Measurements from ENCODE around the gene IFT74. TPM values are rescaled to one million over a fixed set of nuclear protein-coding genes. Genes with fewer than 3 reads are reported as not detected.

IFT74 gene
- 10 to 100 TPM; 33.4 to 47.1 (median 37.2) TPM for polyA plus RNA-seq (ENCODE audit: insufficient read length in 3 of 3)
- long read RNA-seq, donor 1, partial matches to known transcripts, result 0 of 4 reads
- long read RNA-seq, donor 1, other reads (novel, unspliced or antisense), result 0 of 4 reads
- long read RNA-seq, donor 2, partial matches to known transcripts, result 0 of 2 reads
- long read RNA-seq, donor 2, other reads (novel, unspliced or antisense), result 0 of 2 reads
- long read RNA-seq, donor 3, transcript IFT74-201 (20 exons, 2,160 nt), result major isoform, 8 of 26 reads
- long read RNA-seq, donor 3, partial matches to known transcripts, result 10 of 26 reads
- long read RNA-seq, donor 3, other reads (novel, unspliced or antisense), result 8 of 26 reads
- long read RNA-seq, donor 4, partial matches to known transcripts, result 0 of 2 reads
- long read RNA-seq, donor 4, other reads (novel, unspliced or antisense), result 0 of 2 reads
- long read RNA-seq, donor 5, result 0 reads
- long read RNA-seq, donor 6, partial matches to known transcripts, result 0 of 4 reads
- long read RNA-seq, donor 6, other reads (novel, unspliced or antisense), result 0 of 4 reads
- long read RNA-seq, donor 7, result 0 reads
- long read RNA-seq, donor 8, partial matches to known transcripts, result 13 of 20 reads
- long read RNA-seq, donor 8, other reads (novel, unspliced or antisense), result 5 of 20 reads
- long read RNA-seq, donor 9, partial matches to known transcripts, result 0 of 3 reads
- long read RNA-seq, donor 9, other reads (novel, unspliced or antisense), result 0 of 3 reads
- long read RNA-seq, donor 10, partial matches to known transcripts, result 0 of 2 reads
- long read RNA-seq, donor 10, other reads (novel, unspliced or antisense), result 0 of 2 reads
- long read RNA-seq, donor 11, partial matches to known transcripts, result 0 of 3 reads
- long read RNA-seq, donor 11, other reads (novel, unspliced or antisense), result 0 of 3 reads
- long read RNA-seq, donor 12, partial matches to known transcripts, result 0 of 1 reads
- long read RNA-seq, donor 12, other reads (novel, unspliced or antisense), result 0 of 1 reads
- long read RNA-seq, donor 13, result 0 reads
- long read RNA-seq, donor 14, partial matches to known transcripts, result 8 of 11 reads
- long read RNA-seq, donor 14, other reads (novel, unspliced or antisense), result 0 of 11 reads
- long read RNA-seq, donor 15, result 0 reads
- long read RNA-seq, donor 16, transcript IFT74-201 (20 exons, 2,160 nt), result major isoform, 5 of 29 reads
- long read RNA-seq, donor 16, partial matches to known transcripts, result 14 of 29 reads
- long read RNA-seq, donor 16, other reads (novel, unspliced or antisense), result 10 of 29 reads

DNA sequence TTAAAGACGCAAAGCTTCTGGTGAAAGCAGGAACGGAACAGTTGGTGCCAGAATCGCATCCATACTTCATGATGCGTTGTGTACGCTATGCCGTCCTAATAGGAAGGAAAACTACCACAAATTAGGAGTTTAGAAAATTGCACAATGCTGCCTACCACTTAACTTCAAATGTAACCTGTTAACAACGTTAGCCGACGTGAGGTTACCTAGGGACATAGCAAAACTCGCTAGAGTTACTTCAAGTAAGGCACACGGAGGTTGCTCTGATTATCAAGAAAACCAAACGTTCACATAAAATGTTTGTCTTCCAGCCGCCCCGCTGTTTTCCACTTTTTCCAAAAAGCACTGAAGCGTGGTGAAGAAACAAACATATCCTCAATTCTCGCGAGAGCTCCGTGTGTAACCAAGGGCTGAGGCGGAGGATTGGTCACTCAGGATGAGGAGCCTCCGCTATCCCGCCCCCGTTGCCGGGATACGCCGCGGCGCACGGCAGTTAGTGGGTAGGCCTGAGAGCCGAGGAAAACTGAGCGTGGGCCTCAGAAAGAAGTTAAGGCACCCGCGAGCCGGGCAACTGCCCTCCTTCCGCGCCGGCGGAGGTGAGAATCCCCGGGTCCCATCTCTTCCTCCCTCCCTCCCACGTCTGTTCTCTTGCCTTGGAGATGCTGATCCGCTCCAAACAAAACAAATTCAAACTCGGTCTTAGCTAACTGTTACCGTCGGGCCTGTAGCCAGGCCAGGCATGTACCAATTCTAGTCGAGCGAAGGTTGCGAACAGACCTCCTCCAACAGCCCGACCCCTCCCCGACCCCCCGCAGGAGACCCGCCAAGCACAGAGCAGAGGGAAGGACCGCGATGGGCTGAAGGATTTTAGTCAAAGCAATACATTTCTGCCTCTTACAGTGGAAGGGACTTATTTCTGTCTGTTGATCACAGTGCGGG is at the start of gene IFT74:
IFT74 (plus strand) TSS at position 492 of the 939 bp plus-strand sequence. CDS start 5,556 bp downstream, outside the sequence.
- peak; percentile 97 to 99 (median 98) for DNase-seq (ENCODE audit: extremely low read depth in 1 of 11, low read depth in 9 of 11, low spot score in 4 of 11)

DNA sequence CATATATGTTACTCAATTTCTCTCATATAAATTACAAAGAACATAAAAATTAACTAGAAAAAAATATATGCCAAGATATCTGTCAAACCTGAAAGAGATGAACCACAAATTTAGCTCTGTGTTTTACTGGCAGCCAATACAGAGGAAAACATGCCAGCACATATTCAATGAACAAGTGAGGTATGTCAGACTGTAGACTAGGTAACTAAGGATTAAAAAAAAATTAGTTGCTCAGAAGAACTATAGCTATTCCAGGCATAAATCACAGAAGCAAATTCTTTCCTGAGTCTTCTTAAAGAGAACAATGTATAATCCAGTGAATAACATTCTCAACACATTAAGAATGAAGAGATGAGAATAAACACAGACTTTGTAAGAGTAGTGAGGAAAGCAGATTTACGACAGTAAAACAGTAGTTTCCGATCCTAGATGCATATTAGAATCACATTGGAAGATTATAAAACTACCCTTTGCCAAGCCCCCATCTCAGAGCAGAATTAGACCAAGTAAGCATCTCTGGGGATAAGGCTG is 43.0 kb upstream of the IFT74 start:
- DNase-seq (ENCODE audit: extremely low read depth in 1 of 11, low read depth in 9 of 11, low spot score in 4 of 11), result no peak

DNA sequence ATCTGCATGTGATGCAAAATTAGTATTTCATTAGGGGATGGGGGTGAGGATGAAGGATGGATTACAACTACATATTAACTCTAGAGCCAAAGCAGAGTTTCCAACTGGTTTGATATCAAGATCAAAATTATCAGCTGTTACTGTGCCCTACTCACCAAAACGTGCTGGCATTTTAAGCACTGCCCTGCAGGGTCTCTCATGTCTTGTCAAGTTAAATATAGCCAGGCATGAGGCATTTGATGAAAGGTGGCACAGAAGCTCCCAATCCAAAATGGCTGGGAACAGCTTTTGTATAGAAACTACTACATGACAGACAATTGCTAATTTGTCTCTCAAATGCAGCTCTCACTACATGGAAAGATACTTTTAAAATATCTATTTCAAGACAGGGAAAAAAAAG is 36.5 kb upstream of the IFT74 start:
- DNase-seq (ENCODE audit: extremely low read depth in 1 of 11, low read depth in 9 of 11, low spot score in 4 of 11), result no peak

DNA sequence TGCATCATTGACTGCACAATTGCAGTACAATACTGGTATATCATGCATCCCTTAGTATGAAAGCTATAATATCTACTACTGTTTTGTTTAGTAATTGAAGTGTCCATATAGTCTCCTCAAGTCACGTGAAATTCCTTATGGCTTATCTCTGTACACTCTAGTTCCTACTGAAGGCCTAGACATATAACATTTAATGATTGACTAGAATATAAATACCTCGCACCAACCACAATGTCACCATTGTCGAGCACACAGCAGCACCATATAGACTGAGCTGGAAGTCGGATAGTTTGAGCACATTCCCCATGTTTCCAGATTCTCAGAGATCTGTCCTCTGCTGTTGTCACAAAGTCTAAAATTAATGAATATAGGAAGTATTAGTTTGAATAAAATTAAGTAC is 30.6 kb upstream of the IFT74 start:
- DNase-seq (ENCODE audit: extremely low read depth in 1 of 11, low read depth in 9 of 11, low spot score in 4 of 11), result no peak

DNA sequence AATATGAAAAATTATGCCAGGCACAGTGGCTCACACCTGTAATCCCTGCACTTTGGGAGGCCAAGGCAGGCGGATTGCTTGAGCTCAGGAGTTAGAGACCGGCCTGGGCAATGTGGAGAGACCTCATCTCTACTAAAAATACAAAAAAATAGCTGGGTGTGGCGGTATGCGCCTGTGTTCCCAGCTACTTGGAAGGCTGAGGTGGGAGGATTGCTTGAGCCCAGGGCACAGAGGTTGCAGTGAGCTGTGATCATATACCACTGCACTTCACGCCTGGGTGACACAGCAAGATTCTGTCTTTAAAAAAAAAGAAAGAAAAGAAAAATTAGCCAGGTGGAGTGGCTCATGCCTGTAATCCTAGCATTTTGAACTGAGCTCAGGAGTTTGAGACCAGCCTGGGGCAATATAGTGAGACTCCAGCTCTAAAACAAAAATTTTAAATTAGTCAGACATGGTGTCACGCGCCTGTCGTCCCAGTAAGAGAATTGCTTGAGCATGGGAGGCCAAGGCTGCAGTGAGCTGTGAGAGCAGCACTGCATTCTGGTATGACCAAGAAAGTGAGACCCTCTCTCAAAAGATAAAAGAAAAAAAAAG is 27.2 kb upstream of the IFT74 start:
- peak in 1 of 11 donors; percentile 1 for DNase-seq (ENCODE audit: extremely low read depth in 1 of 11, low read depth in 9 of 11, low spot score in 4 of 11)

DNA sequence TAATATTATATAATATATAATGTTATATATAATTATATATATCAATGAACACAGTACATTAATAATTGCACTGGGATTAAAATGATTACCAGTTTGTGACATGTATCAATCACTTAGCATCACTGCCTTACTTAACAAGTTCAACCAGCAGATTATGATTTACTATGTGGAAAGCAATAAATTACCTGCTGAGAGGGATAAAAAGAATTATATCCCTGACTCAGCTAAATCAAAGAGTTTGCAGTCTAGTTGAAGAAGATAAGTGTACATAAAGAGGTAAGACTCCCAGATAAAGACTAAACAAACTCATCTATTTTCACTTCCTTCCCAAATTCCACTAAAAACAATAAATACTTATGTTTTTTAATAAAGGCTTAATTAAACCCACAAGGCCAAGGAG is 20.4 kb upstream of the IFT74 start:
- DNase-seq (ENCODE audit: extremely low read depth in 1 of 11, low read depth in 9 of 11, low spot score in 4 of 11), result no peak

DNA sequence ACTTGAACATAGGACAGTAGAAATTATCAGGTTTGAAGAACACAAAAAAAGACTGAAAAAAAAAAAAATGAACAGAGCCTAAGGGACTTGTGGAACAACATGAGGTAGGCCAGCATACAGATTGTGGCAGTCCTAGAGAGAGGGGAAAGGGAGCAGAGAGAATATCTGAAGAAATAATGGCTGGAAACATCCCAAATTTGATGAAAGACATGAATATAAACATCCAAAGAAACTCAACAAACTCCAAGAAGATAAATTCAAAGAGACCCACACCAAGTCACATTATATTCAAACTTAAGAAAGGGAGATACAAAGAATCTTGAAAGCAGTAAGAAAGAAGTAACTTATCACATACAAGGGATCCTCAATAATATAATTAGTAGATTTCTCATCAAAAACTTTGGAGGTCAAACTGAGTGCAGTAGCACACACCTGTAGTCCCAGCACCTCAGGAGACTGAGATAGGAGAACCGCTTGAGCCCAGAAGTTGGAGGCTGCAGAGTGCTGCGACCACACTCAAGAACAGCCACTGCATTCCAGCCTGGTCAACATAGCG is 18.3 kb upstream of the IFT74 start:
- no peak for DNase-seq (ENCODE audit: extremely low read depth in 1 of 11, low read depth in 9 of 11, low spot score in 4 of 11)

DNA sequence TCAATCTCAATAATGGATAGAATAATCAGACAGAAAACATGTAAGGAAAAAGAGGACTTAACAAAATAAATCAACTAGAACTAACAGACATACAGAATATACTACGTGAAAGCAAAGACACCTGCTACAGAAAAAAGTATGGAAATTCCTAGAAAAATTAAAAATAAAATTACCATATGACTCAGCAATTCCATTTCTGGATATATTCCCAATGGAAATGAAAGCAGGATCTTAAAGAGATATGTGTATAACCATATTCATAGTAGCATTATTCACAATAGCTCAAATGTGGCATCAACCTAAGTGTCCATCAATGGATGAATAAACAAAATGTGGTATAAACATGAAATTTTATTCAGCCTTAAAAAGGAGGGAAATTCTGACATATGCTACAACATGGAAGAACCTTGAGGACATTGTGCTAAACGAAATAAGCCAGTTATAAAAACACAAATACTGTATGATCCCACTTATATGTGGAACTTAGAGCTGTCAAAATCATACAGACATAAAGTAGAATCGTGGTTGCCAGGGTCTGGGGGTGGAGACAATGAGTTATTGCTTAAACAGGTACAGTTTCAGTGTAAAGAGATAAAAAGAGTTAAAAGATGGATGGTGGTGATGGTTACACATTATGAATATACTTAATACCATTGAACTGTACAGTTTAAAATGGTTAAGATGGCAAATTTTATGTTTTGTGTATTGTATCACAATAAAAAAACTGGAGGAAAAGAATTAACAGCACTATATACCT is 16.1 kb upstream of the IFT74 start:
- no peak for DNase-seq (ENCODE audit: extremely low read depth in 1 of 11, low read depth in 9 of 11, low spot score in 4 of 11)

DNA sequence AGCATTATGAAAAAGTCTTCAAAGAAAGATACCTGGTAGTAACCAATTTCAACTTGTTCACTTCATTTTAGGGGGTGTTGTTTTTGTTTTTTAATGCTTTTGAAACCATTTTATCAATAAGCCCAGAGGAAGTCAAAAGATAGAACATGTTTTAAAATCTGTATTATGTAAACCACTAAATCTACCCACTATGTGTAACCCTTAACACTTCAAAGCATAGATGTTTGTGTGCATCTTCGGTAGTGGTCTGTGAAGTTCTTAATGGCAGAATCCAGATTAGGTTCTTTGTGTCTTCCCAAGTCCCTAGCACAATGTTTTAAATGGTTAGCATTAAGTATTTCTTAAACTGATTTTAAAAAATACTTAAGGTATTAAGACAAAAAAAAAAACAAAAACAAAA is 15.4 kb upstream of the IFT74 start:
- no peak for DNase-seq (ENCODE audit: extremely low read depth in 1 of 11, low read depth in 9 of 11, low spot score in 4 of 11)

DNA sequence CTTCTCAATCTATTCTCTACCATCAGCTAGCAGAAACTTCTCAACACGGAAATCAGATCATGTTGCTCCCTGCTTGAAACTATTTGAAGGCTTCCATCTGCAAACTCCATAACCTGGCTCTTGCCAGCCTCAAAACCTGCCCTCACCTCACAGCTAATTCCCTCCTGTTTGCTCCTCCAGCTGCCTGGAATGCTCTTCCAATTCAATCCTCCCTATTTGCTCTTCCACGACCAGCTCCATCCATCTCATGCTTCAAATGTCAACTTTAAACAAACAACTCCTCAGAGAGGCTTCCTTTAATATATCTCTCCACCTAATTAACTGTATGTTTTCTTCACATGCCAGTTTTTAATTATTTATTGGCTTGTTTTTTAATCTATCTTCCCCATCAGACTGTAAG is 10.6 kb upstream of the IFT74 start:
- peak in 1 of 11 donors; percentile 2 for DNase-seq (ENCODE audit: extremely low read depth in 1 of 11, low read depth in 9 of 11, low spot score in 4 of 11)

DNA sequence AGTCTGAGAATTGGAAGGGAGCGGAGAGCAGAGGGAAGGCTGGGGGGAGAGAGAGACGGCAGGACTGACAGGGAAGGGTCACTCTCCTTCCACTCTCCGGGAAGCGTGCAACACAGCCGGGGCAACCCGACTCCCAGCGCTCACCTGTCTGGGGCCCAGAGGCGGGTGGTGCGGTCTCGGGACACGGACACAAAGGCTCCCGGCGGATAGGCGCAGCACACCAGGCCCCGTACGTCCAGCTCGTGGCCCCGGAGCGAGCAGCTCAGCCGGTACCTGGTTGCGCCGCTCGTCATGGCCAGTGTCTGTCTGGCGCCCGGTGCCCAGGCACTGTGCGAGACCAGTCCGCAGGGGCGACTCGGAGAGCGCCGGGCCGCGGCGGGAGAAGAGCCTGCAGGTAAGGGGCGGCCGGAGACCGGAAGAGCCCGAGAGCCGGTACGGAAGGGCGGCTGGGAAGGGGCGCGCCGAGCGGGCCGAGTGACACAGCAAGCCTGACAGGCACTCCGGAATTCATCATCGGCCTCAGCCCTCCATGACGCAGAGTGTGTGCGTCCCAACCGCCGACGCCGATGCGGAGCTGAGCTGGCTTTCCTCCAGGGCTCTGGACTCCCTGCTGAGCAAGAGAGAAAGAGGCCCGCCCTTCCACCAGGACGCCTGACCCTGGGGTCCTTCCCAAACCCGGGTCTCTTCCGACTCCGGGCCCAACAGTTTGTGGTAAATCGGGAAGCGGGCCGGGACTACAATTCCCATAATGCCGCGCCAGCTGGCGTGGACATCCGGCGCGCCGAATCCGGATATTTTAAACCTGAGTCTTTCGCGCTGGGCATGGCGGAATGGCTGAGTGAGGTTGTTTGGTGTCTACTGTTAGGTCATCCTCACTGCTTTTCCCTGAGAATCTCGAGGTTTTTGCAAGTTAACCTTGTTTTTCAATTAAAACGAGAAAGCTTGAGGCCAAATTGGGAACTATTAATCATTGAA is 9.2 kb upstream of the IFT74 start, which contains the start of gene PLAA:
PLAA (minus strand) TSS at position 490 of the 975 bp plus-strand sequence; CDS start at position 293, 197 bp downstream.
- peak; percentile 73 to 90 (median 87) for DNase-seq (ENCODE audit: extremely low read depth in 1 of 11, low read depth in 9 of 11, low spot score in 4 of 11)

DNA sequence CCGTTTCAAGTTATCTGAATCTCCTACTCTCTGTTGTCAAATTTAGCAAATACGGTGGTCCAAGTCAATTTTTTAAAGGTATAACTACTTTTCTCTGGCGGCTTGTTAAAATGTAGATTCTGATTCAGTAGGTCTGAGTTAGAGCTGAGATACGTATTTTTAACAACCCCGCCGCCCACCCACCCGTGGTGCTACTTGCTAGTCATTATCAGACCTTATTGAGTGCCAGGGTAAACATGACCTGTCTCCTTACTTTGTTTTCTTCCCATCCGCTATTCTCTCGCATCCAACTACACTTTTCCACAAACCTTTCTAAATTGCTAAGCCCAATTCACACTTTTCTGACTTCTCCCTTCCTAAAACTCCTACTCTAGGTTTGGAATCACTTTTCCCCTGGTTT is 8.5 kb upstream of the IFT74 start:
- DNase-seq (ENCODE audit: extremely low read depth in 1 of 11, low read depth in 9 of 11, low spot score in 4 of 11), result peak in 1 of 11 donors; percentile 2

DNA sequence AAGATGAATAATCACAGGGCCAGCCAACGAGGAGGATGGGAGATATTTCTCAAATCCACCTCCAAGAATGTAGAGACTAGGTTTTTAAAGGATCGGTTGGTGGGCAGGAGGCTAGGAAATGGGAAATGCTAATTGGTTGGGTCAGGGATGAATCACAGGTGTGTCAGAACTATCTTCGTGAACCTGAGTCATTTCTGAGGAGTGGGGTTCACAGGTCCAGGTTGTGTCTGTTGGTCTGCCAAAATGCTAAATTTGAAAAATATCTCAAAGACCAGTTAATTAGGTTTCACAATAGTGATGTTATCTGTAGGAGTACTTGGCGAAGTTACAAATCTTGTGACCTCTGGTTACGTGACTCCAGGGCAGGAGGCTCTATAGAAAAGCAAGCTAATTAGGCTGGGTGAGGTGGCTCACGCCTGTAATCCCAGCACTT is 6.6 kb upstream of the IFT74 start:
- DNase-seq (ENCODE audit: extremely low read depth in 1 of 11, low read depth in 9 of 11, low spot score in 4 of 11), result no peak

DNA sequence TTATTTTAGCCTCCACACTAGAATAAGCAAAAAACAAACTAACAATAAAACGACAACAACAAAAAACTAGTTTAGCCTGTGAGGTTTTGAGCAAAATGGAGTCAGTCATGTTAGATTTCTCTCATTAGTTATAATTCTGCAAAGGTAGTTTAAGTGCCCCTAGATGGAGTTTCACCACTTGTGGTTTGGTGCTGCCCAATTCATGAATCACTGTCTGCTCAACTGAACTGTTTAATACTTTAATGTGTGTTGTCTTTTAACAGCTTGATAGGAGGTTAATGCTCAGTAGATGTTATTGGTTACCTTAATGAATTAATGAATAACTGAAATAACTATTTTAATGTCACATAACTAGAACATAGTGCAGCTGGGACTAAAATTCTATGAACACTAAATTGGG is 5.7 kb upstream of the IFT74 start:
- DNase-seq (ENCODE audit: extremely low read depth in 1 of 11, low read depth in 9 of 11, low spot score in 4 of 11), result no peak

DNA sequence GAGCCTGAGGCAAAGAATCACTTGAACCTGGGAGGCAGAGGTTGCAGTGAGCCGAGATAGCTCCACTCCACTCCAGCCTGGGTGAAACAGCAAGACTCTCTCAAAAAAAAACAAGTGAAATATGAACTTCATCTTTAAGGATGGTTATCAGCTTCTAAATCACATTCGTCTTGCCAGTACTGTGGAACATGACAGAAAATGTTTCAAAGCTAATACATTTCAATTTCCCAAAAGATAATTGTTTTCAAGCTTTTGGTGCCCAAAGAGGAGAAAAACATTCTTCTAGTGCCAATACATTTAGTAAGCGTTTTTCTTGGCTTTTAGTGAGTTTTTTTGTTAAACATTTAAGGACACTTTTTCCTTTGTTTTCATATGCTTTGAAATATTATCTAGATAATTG is 4.4 kb upstream of the IFT74 start:
- DNase-seq (ENCODE audit: extremely low read depth in 1 of 11, low read depth in 9 of 11, low spot score in 4 of 11), result no peak
